SK-N-SH (cell line): ENCODE results near the gene SMYD4. TPM values are rescaled to one million over a fixed set of nuclear protein-coding genes. Genes with fewer than 3 reads are reported as not detected.
"Not testable (repeated sequence)": the region's sequence is repeated elsewhere in the genome, so short reads cannot be mapped to it uniquely, and the experiment has no call there.

Experiments
- CTCF ChIA-PET: fragments of 300-600, 350-600 bp; formaldehyde crosslinking; extraction: SDS; loops from one replicate; lab custom pipeline; 2021; lab: Yijun Ruan, JAX
- POLR2A ChIA-PET: fragments of 350-600 bp; sonication (Branson Sonifier 250); formaldehyde crosslinking; extraction: SDS; loops from one replicate; lab custom pipeline; 2020; ENCODE audit warnings: antibody characterized with exemption, inconsistent platforms; lab: Yijun Ruan, JAX
- DNase-seq: peaks from one replicate; pipeline ENCODE4 v3.0.0; 2012
- H2AFZ ChIP-seq: fragments of 200-600 bp; sonication (generic); 2 replicates; pipeline ENCODE4 v1.8.1; 2016; ENCODE audit warnings: antibody characterized with exemption, mild to moderate bottlenecking, low read depth
- H3F3A ChIP-seq: fragments of 200-600 bp; sonication (generic); replicated peaks from 2 replicates; pipeline ENCODE3; 2016; ENCODE audit warnings: antibody characterized with exemption, mild to moderate bottlenecking; ENCODE audit not compliant: insufficient read depth
- H3K27ac ChIP-seq, 2 experiments: fragments of 200-500 bp in 1 of 2; fragments of 200-600 bp in 1 of 2; sonication (Bioruptor generic) in 1 of 2; sonication (generic), shearing (Covaris generic) in 1 of 2; 2 replicates each; pipeline versions ENCODE4 v1.5.1 to v1.6.1; 2014 to 2016; ENCODE audit warnings: low read depth in 2 of 2, inconsistent platforms in 1 of 2, low read length in 1 of 2, mild to moderate bottlenecking in 1 of 2, mixed read lengths in 1 of 2
- H3K27me3 ChIP-seq: fragments of 200-600 bp; sonication (generic), shearing (Covaris generic); 2 replicates; pipeline ENCODE4 v1.6.1; 2016; ENCODE audit warnings: mixed run types; ENCODE audit not compliant: insufficient read depth
- H3K36me3 ChIP-seq, 2 experiments: fragments of 200-500 bp in 1 of 2; fragments of 200-600 bp in 1 of 2; sonication (Bioruptor generic) in 1 of 2; sonication (generic) in 1 of 2; replicated peaks in 1 of 2; 2 replicates each; pipeline versions ENCODE3 to v1.5.1; 2014 to 2016; ENCODE audit warnings: low read length in 1 of 2, mild to moderate bottlenecking in 1 of 2; ENCODE audit not compliant: insufficient read depth in 2 of 2, control insufficient read depth in 1 of 2
- H3K4me1 ChIP-seq, 2 experiments: fragments of 200-500 bp in 1 of 2; fragments of 200-600 bp in 1 of 2; sonication (Bioruptor generic) in 1 of 2; sonication (generic), shearing (Covaris generic) in 1 of 2; 2 replicates each; pipeline versions ENCODE4 v1.5.1 to v1.6.1; 2014 to 2016; ENCODE audit warnings: low read depth in 1 of 2, low read length in 1 of 2, mixed run types in 1 of 2; ENCODE audit not compliant: insufficient read depth in 2 of 2, control insufficient read depth in 1 of 2
- H3K4me2 ChIP-seq: fragments of 200-600 bp; sonication (generic), shearing (Covaris generic); 2 replicates; pipeline ENCODE4 v1.6.1; 2017; ENCODE audit warnings: mixed run types
- H3K4me3 ChIP-seq, 2 experiments: fragments of 200-500 bp in 1 of 2; fragments of 200-600 bp in 1 of 2; sonication (Bioruptor generic) in 1 of 2; sonication (generic), shearing (Covaris generic) in 1 of 2; 2 replicates each; pipeline versions ENCODE4 v1.5.1 to v1.8.1; 2014 to 2016; ENCODE audit warnings: low read depth in 2 of 2, inconsistent platforms in 1 of 2, low read length in 1 of 2, mild to moderate bottlenecking in 1 of 2, mixed read lengths in 1 of 2, moderate library complexity in 1 of 2
- H3K79me2 ChIP-seq: fragments of 200-600 bp; sonication (generic); 2 replicates; pipeline ENCODE4 v1.8.1; 2017; ENCODE audit warnings: mild to moderate bottlenecking; ENCODE audit not compliant: insufficient read depth
- H3K9ac ChIP-seq: fragments of 200-600 bp; sonication (generic); 2 replicates; pipeline ENCODE4 v1.6.1; 2017; ENCODE audit warnings: mixed run types
- H3K9me2 ChIP-seq: fragments of 200-600 bp; sonication (generic); 2 replicates; pipeline ENCODE4 v1.6.1; 2017; ENCODE audit warnings: mixed run types
- H3K9me3 ChIP-seq: fragments of 200-600 bp; sonication (generic); 2 replicates; pipeline ENCODE4 v1.6.1; 2017; ENCODE audit warnings: mixed run types, mild to moderate bottlenecking, moderate library complexity
- H4K20me1 ChIP-seq: fragments of 200-600 bp; sonication (generic); 2 replicates; pipeline ENCODE4 v1.6.1; 2017; ENCODE audit warnings: mild to moderate bottlenecking, mixed run types; ENCODE audit not compliant: insufficient read depth
- CTCF ChIP-seq: fragments of 200-600 bp; sonication (generic); IDR thresholded peaks from 2 replicates; pipeline ENCODE4 v1.6.1; 2017; ENCODE audit warnings: antibody characterized with exemption, mild to moderate bottlenecking, moderate library complexity
- EZH2phosphoT487 ChIP-seq: fragments of 200-600 bp; sonication (generic); IDR thresholded peaks from 2 replicates; pipeline ENCODE4 v1.6.1; 2017; ENCODE audit warnings: low read depth, mixed run types, mild to moderate bottlenecking, antibody characterized with exemption, moderate library complexity, borderline replicate concordance
- FOSL2 ChIP-seq: IDR thresholded peaks from 2 replicates; pipeline ENCODE4 v1.4.0; 2012; ENCODE audit warnings: low read depth, mild to moderate bottlenecking, moderate library complexity, borderline replicate concordance
- GABPA ChIP-seq: IDR thresholded peaks from 2 replicates; pipeline ENCODE4 v1.4.0; 2012; ENCODE audit warnings: low read depth, mild to moderate bottlenecking
- JUND ChIP-seq: IDR thresholded peaks from 2 replicates; pipeline ENCODE4 v1.4.0; 2012
- MAX ChIP-seq: IDR thresholded peaks from 2 replicates; pipeline ENCODE4 v1.4.0; 2012; ENCODE audit warnings: low read depth
- MEF2A ChIP-seq: IDR thresholded peaks from 2 replicates; pipeline ENCODE4 v1.4.0; 2012; ENCODE audit warnings: low read depth, borderline replicate concordance
- POLR2AphosphoS5 ChIP-seq: IDR thresholded peaks from 2 replicates; pipeline ENCODE4 v1.6.1; 2012; ENCODE audit warnings: low read depth, low read length
- REST ChIP-seq: IDR thresholded peaks from 2 replicates; pipeline ENCODE4 v1.6.1; 2012; ENCODE audit warnings: mild to moderate bottlenecking, low read depth, low read length, moderate library complexity
- SIN3A ChIP-seq: IDR thresholded peaks from 2 replicates; pipeline ENCODE4 v1.6.1; 2012; ENCODE audit warnings: low read depth, mild to moderate bottlenecking, low read length, moderate library complexity, borderline replicate concordance
- TAF1 ChIP-seq: IDR thresholded peaks from 2 replicates; pipeline ENCODE4 v1.6.1; 2012; ENCODE audit warnings: low read depth, mild to moderate bottlenecking, low read length, moderate library complexity, borderline replicate concordance
- TCF12 ChIP-seq: IDR thresholded peaks from 2 replicates; pipeline ENCODE4 v1.4.0; 2012
- TEAD4 ChIP-seq: IDR thresholded peaks from 2 replicates; pipeline ENCODE4 v1.4.0; 2012; ENCODE audit warnings: mild to moderate bottlenecking, borderline replicate concordance; ENCODE audit not compliant: insufficient read depth
- WGBS: methylation state at CpG from one replicate; pipeline ENCODE4 v1.1.6; 2017; ENCODE audit warnings: low lambda C conversion rate; 5-methylcytosine and 5-hydroxymethylcytosine counted together
- polyA plus RNA-seq, 3 experiments: library from polyadenylated mRNA; depleted of rRNA; stranded (reverse); fragments of >200 nt; gene quantifications; 2 replicates each; pipeline ENCODE4 v1.2.3, GENCODE V29; 2012

SMYD4 gene
- polyA plus RNA-seq, 1 of the 3 experiments (the other 2 are of a cell fraction) = 4.9 TPM

- 96% methylated on average over 8 of the region's 8 CpGs for WGBS
- H3K4me3 ChIP-seq, H3K4me1 ChIP-seq, H3K79me2 ChIP-seq, H3F3A ChIP-seq, H2AFZ ChIP-seq, H4K20me1 ChIP-seq, H3K9me2 ChIP-seq, POLR2A ChIA-PET, H3K9me3 ChIP-seq, H3K9ac ChIP-seq, H3K27ac ChIP-seq, H3K4me2 ChIP-seq, DNase-seq, H3K27me3 ChIP-seq: not testable (repeated sequence)
- H3K36me3 ChIP-seq = peaks cover 35 to 36% of the 10 kb centered on the region in 2 experiments
- CTCF ChIA-PET = interaction anchor here (1.7 kb wide), 1 partner anchor 142 kb away, joined by 4 read pairs; no protein-coding TSS in a partner anchor
Observed at GRCh38 chr17:1856462-1856861, 26.8 kb upstream of the SMYD4 start.

- no peak for DNase-seq
- no peaks in the 10 kb centered on the region for H3K4me1 ChIP-seq
- no peak overlapping the region for H2AFZ ChIP-seq
- TF ChIP-seq TEAD4 (no peak), MAX (no peak), SIN3A (no peak), POLR2AphosphoS5 (no peak), FOSL2 (no peak), CTCF (no peak), EZH2phosphoT487 (no peak), TAF1 (no peak), JUND (no peak), GABPA (no peak), TCF12 (no peak), MEF2A (no peak), REST (no peak)
- TF ChIP-seq, all 33 proteins: peak for 0
- ChIA-PET POLR2A (no interaction called here), CTCF (interaction anchor here (0.6 to 0.8 kb wide), 2 partner anchors 137 to 248 kb away, joined by 3 read pairs; no protein-coding TSS in a partner anchor)
- Histone ChIP-seq H3K27ac (no peak overlapping the region), H3K4me2 (no peak overlapping the region), H3K79me2 (peaks cover 2% of the 10 kb centered on the region; the same call in 1 of the 2 replicates), H3K27me3 (no peaks in the 10 kb centered on the region), H3K9me2 (no peaks in the 10 kb centered on the region), H4K20me1 (no peaks in the 10 kb centered on the region), H3K9ac (no peak overlapping the region), H3F3A (peaks cover 5% of the 10 kb centered on the region), H3K9me3 (no peaks in the 10 kb centered on the region), H3K36me3 (peaks cover 40 to 49% of the 10 kb centered on the region in 2 experiments), H3K4me3 (no peak overlapping the region)
- 94% methylated on average over 3 of the region's 3 CpGs for WGBS
Observed at GRCh38 chr17:1853698-1854097, 24.0 kb upstream of the SMYD4 start.
